ENCODE data around the gene TMEM19. TPM values are rescaled to one million over a fixed set of nuclear protein-coding genes. Genes with fewer than 3 reads are reported as not detected.

TMEM19 gene
- total RNA-seq, 4 donors from 2014 or later = 24.5 to 52.9 (median 43.5) TPM

- Histone ChIP-seq H3K4me3 (no peak overlapping the region), H3K27ac (no peak overlapping the region), H3K36me3 (no peaks in the 10 kb centered on the region), H3K9me3 (no peaks in the 10 kb centered on the region), H3K27me3 (no peaks in the 10 kb centered on the region), H3K4me1 (no peaks in the 10 kb centered on the region)
- WGBS = 81% methylated on average over 2 of the region's 2 CpGs
- TF ChIP-seq POLR2AphosphoS5 (IDR thresholded peaks at IDR 0.05) (no peak), EP300 (IDR thresholded peaks at IDR 0.05) (no peak), CTCF (IDR thresholded peaks at IDR 0.05) (no peak), POLR2A (IDR thresholded peaks at IDR 0.05) (no peak)
- no peak for DNase-seq (ENCODE audit: low spot score in 2 of 2)
Observed at GRCh38 chr12:71726548-71726947, 40.7 kb downstream of the TMEM19 start.

- H3K27ac ChIP-seq = no peak overlapping the region
- 62% methylated on average over 4 of the region's 5 CpGs for WGBS
- H3K36me3 ChIP-seq = no peaks in the 10 kb centered on the region
- H3K27me3 ChIP-seq = no peaks in the 10 kb centered on the region
- H3K4me1 ChIP-seq = no peaks in the 10 kb centered on the region
- no peak for DNase-seq (ENCODE audit: low spot score in 2 of 2)
- no peak overlapping the region for H3K4me3 ChIP-seq
- H3K9me3 ChIP-seq = no peaks in the 10 kb centered on the region
- TF ChIP-seq POLR2A (IDR thresholded peaks at IDR 0.05) = no peak
- no peak for TF ChIP-seq CTCF (IDR thresholded peaks at IDR 0.05)
- TF ChIP-seq EP300 (IDR thresholded peaks at IDR 0.05) = no peak
- no peak for TF ChIP-seq POLR2AphosphoS5 (IDR thresholded peaks at IDR 0.05)
Observed at GRCh38 chr12:71727958-71728357, 42.1 kb downstream of the TMEM19 start.

GRCh38 chr12:71730936-71731335, 45.1 kb downstream of the TMEM19 start:
- no peak overlapping the region for H3K4me3 ChIP-seq
- TF ChIP-seq POLR2A (IDR thresholded peaks at IDR 0.05) = no peak
- no peak for TF ChIP-seq POLR2AphosphoS5 (IDR thresholded peaks at IDR 0.05)
- no peak for TF ChIP-seq CTCF (IDR thresholded peaks at IDR 0.05)
- no peak for TF ChIP-seq EP300 (IDR thresholded peaks at IDR 0.05)
- no peak for DNase-seq (ENCODE audit: low spot score in 2 of 2)
- H3K9me3 ChIP-seq = no peaks in the 10 kb centered on the region
- no peaks in the 10 kb centered on the region for H3K4me1 ChIP-seq
- H3K36me3 ChIP-seq = no peaks in the 10 kb centered on the region
- no peaks in the 10 kb centered on the region for H3K27me3 ChIP-seq
- no peak overlapping the region for H3K27ac ChIP-seq
- 90% methylated on average over 7 of the region's 7 CpGs for WGBS

- Histone ChIP-seq H3K9me3 (no peaks in the 10 kb centered on the region), H3K27ac (no peak overlapping the region), H3K27me3 (no peaks in the 10 kb centered on the region), H3K4me1 (no peaks in the 10 kb centered on the region), H3K4me3 (no peak overlapping the region), H3K36me3 (no peaks in the 10 kb centered on the region)
- no peak for TF ChIP-seq EP300 (IDR thresholded peaks at IDR 0.05)
- no peak for TF ChIP-seq POLR2A (IDR thresholded peaks at IDR 0.05)
- no peak for TF ChIP-seq POLR2AphosphoS5 (IDR thresholded peaks at IDR 0.05)
- TF ChIP-seq CTCF (IDR thresholded peaks at IDR 0.05) = no peak
- no peak for DNase-seq (ENCODE audit: low spot score in 2 of 2)
- WGBS = 80% methylated on average over 21 of the region's 21 CpGs
Observed at GRCh38 chr12:71731439-71732356, 45.8 kb downstream of the TMEM19 start.

GRCh38 chr12:71732357-71732712, 46.5 kb downstream of the TMEM19 start:
- no peaks in the 10 kb centered on the region for H3K9me3 ChIP-seq
- H3K27ac ChIP-seq = no peak overlapping the region
- no peaks in the 10 kb centered on the region for H3K36me3 ChIP-seq
- no peaks in the 10 kb centered on the region for H3K4me1 ChIP-seq
- no peak for DNase-seq (ENCODE audit: low spot score in 2 of 2)
- WGBS = 75% methylated on average over 3 of the region's 3 CpGs
- no peak for TF ChIP-seq EP300 (IDR thresholded peaks at IDR 0.05)
- no peak for TF ChIP-seq CTCF (IDR thresholded peaks at IDR 0.05)
- no peak for TF ChIP-seq POLR2A (IDR thresholded peaks at IDR 0.05)
- H3K4me3 ChIP-seq = no peak overlapping the region
- no peaks in the 10 kb centered on the region for H3K27me3 ChIP-seq
